Measurements from ENCODE around the gene RAB3B.

Gene RAB3B

GRCh38 chr1:51859735-51860134 is 130.8 kb downstream of the RAB3B start:
- no peak for DNase-seq (ENCODE audit: extremely low read depth, low read depth)
- no peak for TF ChIP-seq CTCF (IDR thresholded peaks at IDR 0.05; ENCODE audit: low read depth, low read length)

GRCh38 chr1:51859333-51859732 is 131.2 kb downstream of the RAB3B start:
- no peak for TF ChIP-seq CTCF (IDR thresholded peaks at IDR 0.05; ENCODE audit: low read depth, low read length)
- no peak for DNase-seq (ENCODE audit: extremely low read depth, low read depth)

GRCh38 chr1:51858892-51859291 is 131.6 kb downstream of the RAB3B start:
- TF ChIP-seq CTCF (IDR thresholded peaks at IDR 0.05; ENCODE audit: low read depth, low read length) = no peak
- DNase-seq (ENCODE audit: extremely low read depth, low read depth) = no peak

Measured in AG09319 (cell line).